Choroid plexus epithelial cell (primary cell): ENCODE results near the gene ZNF804B.

Experiments used
- DNase-seq: peaks from one replicate; pipeline ENCODE4 v3.0.0-alpha.2; 2010; ENCODE audit warnings: low read depth
- H3K4me3 ChIP-seq: 2 replicates; pipeline ENCODE4 v1.5.1; 2011; ENCODE audit warnings: low read depth, mild to moderate bottlenecking, control low read depth, low read length, moderate library complexity
- TF ChIP-seq, protein P1 (sequence below): conservative IDR thresholded peaks from 2 replicates; pipeline ENCODE4 v1.5.1; 2011; ENCODE audit warnings: low read depth, mild to moderate bottlenecking, control low read depth, inconsistent platforms, low read length, moderate library complexity

ZNF804B gene

DNA sequence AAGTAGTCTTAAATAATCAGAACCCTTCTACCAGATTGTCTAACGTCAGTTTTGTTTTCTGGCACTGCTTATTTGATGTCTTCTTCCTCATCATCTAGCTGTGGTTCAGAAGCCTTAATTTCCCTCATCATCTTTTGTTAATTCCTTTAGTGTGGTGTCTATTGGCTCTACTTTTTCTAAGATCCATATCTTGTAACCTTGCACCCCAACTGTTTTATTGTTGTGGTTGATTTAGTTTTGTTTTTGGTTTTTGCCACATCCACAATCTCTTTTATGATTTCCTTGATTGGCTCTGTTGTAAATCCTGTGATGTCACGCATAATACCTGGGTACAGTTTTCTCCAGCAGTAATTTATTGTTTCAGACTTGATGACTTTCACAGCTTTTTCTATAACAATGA, 499.6 kb downstream of the ZNF804B start:
- no peak for DNase-seq
- TF ChIP-seq, protein P1, sequence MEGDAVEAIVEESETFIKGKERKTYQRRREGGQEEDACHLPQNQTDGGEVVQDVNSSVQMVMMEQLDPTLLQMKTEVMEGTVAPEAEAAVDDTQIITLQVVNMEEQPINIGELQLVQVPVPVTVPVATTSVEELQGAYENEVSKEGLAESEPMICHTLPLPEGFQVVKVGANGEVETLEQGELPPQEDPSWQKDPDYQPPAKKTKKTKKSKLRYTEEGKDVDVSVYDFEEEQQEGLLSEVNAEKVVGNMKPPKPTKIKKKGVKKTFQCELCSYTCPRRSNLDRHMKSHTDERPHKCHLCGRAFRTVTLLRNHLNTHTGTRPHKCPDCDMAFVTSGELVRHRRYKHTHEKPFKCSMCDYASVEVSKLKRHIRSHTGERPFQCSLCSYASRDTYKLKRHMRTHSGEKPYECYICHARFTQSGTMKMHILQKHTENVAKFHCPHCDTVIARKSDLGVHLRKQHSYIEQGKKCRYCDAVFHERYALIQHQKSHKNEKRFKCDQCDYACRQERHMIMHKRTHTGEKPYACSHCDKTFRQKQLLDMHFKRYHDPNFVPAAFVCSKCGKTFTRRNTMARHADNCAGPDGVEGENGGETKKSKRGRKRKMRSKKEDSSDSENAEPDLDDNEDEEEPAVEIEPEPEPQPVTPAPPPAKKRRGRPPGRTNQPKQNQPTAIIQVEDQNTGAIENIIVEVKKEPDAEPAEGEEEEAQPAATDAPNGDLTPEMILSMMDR: no peak
- H3K4me3 ChIP-seq: no peak overlapping the region

GRCh38 chr7:89264126-89264525, 504.6 kb downstream of the ZNF804B start:
- no peak for DNase-seq
- H3K4me3 ChIP-seq: no peak overlapping the region

DNA sequence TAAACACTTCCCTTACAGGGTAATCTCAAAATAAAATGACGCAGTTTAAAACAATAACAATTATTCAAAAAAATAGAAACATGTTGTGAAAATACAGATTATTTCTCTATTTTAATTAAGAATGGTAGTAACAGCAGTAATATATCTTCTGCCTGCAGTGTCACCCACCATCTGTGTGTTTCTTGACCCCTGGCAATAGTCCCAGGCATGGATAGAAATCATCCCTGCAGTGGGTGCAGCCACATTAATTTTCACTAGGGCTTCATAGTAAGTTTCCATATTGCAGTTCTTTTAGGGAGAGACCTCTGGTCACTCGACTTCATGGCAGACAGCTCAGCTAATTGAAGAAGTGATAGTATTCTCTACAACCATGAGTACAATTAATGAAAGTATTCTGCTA, 506.1 kb downstream of the ZNF804B start:
- DNase-seq: no peak
- TF ChIP-seq, protein P1: no peak
- H3K4me3 ChIP-seq: no peak overlapping the region

More at GRCh38 chr7:89264126-89264525, 504.6 kb downstream of the ZNF804B start:
- TF ChIP-seq, protein P1: no peak

DNA sequence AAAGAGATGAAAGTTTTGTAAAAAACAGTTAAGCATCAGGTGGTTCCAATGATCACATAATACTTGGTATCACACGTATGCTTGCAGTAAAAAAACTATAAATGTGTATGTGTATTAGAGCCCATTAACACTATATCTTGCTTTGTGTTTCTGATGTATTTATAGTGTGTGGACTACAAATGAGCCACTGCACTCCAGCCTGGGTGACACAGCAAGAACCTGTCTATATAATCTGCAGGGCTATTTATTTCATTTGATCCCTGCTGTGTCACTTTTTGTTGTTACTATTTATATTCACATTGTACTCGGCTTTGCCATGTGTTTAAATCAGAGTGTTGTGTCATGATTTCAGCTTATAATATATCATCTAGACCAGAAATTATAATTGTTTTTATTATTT, 523.8 kb downstream of the ZNF804B start:
- TF ChIP-seq, protein P1: no peak
- no peak overlapping the region for H3K4me3 ChIP-seq
- no peak for DNase-seq

GRCh38 chr7:89308535-89308934, 549.0 kb downstream of the ZNF804B start:
- DNase-seq: no peak
- TF ChIP-seq, protein P1: no peak

GRCh38 chr7:89311886-89312285, 552.4 kb downstream of the ZNF804B start:
- no peak for DNase-seq
- H3K4me3 ChIP-seq: no peak overlapping the region
- TF ChIP-seq, protein P1: no peak

More at GRCh38 chr7:89308535-89308934, 549.0 kb downstream of the ZNF804B start:
- H3K4me3 ChIP-seq: no peak overlapping the region

DNA sequence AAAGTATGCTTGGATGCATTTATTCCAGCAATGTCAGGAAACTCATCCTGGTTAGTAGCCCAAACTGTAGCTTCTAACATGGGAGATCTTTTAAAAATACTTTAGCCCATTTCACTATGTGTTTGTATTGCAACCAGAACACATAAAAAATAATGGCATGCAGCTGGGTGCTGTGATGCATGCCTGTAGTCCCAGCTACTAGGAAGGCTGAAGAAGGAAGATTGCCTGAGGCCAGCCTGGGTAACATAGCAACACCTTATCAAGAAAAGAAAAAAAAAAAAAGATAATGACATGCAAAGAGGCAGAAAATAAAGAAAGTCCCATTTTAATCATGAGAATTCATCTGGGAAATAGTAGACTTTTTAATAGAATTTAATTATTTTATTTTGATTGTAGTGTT, 553.1 kb downstream of the ZNF804B start:
- TF ChIP-seq, protein P1: no peak
- no peak for DNase-seq
- no peak overlapping the region for H3K4me3 ChIP-seq
